HG02973 (cell line): ENCODE measurements around the gene PLCH2.
"Not testable (repeated sequence)": the region's sequence is repeated elsewhere in the genome, so short reads cannot be mapped to it uniquely, and the experiment has no call there.

Experiments used
- ATAC-seq: cut with Tn5 transposase; IDR thresholded peaks from one replicate; pipeline ENCODE4 v1.9.1; 2021; ENCODE audit warnings: moderate library complexity; ENCODE audit not compliant: unreplicated experiment

Gene PLCH2

GRCh38 chr1:2542246-2542915 is 66.3 kb downstream of the PLCH2 start:
- ATAC-seq: no peak

- no peak for ATAC-seq
Observed at GRCh38 chr1:2543543-2544092, 67.5 kb downstream of the PLCH2 start.

- no peak for ATAC-seq
Observed at GRCh38 chr1:2544093-2544874, 68.2 kb downstream of the PLCH2 start.

- ATAC-seq: no peak
Observed at GRCh38 chr1:2544875-2545640, 69.0 kb downstream of the PLCH2 start.

GRCh38 chr1:2545754-2546514 is 69.8 kb downstream of the PLCH2 start:
- peak; percentile 29 for ATAC-seq

GRCh38 chr1:2546515-2547209 is 70.6 kb downstream of the PLCH2 start:
- ATAC-seq: peak; percentile 26

- ATAC-seq: no peak
Observed at GRCh38 chr1:2547210-2548067, 71.3 kb downstream of the PLCH2 start.

GRCh38 chr1:2548068-2548589 is 72.0 kb downstream of the PLCH2 start:
- ATAC-seq: peak; percentile 21

GRCh38 chr1:2549367-2550029 is 73.4 kb downstream of the PLCH2 start:
- ATAC-seq: not testable (repeated sequence)

GRCh38 chr1:2550309-2550861 is 74.3 kb downstream of the PLCH2 start:
- ATAC-seq: not testable (repeated sequence)

GRCh38 chr1:2551544-2551943 is 75.5 kb downstream of the PLCH2 start:
- not testable (repeated sequence) for ATAC-seq

- no peak for ATAC-seq
Observed at GRCh38 chr1:2552189-2552588, 76.1 kb downstream of the PLCH2 start.

- not testable (repeated sequence) for ATAC-seq
Observed at GRCh38 chr1:2553076-2553475, 77.0 kb downstream of the PLCH2 start.

- ATAC-seq: no peak
Observed at GRCh38 chr1:2553871-2554620, 78.0 kb downstream of the PLCH2 start.

GRCh38 chr1:2554621-2555387 is 78.7 kb downstream of the PLCH2 start:
- no peak for ATAC-seq
